ENCODE measurements around the gene JTB. TPM values are rescaled to one million over a fixed set of nuclear protein-coding genes. Genes with fewer than 3 reads are reported as not detected.

JTB gene
- total and polyA plus RNA-seq, 9 donors = 77.5 to 207 (median 88.6) TPM

DNA sequence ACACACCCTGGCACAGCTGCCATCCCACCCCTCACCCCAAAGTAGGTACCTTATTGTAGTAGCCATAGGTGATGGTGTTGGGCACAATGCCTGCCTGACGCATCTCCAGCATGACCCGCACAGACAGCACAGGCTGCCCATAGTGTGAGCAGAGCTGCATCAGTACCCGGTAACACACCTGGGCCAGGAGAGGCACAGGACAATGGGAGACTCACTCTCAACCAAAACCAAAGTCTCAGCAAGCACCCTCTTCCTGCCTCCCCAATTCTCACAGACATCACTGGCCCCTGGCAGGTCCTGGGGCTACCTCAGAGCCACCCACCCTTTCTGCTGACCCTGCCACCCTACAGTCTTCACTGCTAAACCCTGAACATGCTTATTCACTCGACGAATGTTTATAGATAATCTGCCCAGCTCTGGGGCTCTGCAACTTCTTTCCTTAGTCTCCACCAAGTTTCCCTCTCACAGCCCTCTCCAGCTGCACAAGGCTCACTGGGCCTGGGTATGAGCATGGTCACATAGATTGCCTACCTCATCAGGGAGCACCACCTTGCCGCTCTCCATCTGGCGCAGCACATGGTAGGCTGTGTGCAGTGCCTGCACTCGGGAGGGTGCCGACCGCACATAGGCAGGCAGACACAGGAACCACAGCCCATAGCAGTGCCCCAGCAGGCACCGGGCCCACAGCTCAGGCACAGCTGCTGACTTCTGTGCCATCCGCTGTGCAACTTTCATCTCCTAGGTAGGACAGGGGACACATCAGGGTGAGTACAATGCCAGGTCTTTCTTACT is 41.3 kb downstream of the JTB start:
- TF ChIP-seq, protein P1, sequence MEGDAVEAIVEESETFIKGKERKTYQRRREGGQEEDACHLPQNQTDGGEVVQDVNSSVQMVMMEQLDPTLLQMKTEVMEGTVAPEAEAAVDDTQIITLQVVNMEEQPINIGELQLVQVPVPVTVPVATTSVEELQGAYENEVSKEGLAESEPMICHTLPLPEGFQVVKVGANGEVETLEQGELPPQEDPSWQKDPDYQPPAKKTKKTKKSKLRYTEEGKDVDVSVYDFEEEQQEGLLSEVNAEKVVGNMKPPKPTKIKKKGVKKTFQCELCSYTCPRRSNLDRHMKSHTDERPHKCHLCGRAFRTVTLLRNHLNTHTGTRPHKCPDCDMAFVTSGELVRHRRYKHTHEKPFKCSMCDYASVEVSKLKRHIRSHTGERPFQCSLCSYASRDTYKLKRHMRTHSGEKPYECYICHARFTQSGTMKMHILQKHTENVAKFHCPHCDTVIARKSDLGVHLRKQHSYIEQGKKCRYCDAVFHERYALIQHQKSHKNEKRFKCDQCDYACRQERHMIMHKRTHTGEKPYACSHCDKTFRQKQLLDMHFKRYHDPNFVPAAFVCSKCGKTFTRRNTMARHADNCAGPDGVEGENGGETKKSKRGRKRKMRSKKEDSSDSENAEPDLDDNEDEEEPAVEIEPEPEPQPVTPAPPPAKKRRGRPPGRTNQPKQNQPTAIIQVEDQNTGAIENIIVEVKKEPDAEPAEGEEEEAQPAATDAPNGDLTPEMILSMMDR (IDR thresholded peaks at IDR 0.05) = no peak
- peak in 1 of 5 donors; percentile 30 for DNase-seq
- no peaks in the 10 kb centered on the region for H3K4me1 ChIP-seq (ENCODE audit: insufficient read depth)
- H3K36me3 ChIP-seq = no peaks in the 10 kb centered on the region
- no peak overlapping the region for H3K4me3 ChIP-seq
- H3K27ac ChIP-seq = no peak overlapping the region
- no peaks in the 10 kb centered on the region for H3K27me3 ChIP-seq
- intact Hi-C loops (cut with DNase I) = no loop called here
- H3K9me3 ChIP-seq = no peaks in the 10 kb centered on the region
- 92 to 93% (median 93%) methylated on average over 12 of the region's 12 CpGs for WGBS, 3 donors

DNA sequence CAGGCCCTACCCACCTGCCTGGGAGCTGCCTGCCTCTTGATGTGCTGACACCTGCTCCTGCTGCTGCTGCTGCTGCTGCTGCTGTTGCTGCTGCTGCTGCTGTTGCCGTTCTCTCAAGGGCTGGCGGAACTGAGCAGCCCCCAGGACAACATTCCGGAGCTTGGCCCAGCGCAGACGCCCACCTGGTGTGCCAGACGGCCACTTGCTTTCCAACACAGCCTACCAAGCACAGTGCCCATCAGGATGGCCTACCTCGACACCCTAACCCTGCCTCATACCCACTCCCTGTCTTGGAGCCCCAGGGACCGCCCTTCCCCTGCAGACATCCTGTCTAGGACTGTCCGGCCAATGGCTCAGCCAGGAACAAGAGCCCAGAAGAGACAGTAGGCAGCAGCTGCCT is 42.7 kb downstream of the JTB start:
- Histone ChIP-seq H3K4me1 (ENCODE audit: insufficient read depth) (no peaks in the 10 kb centered on the region), H3K4me3 (no peak overlapping the region), H3K36me3 (no peaks in the 10 kb centered on the region), H3K27me3 (no peaks in the 10 kb centered on the region), H3K27ac (no peak overlapping the region), H3K9me3 (no peaks in the 10 kb centered on the region)
- TF ChIP-seq, protein P1 (IDR thresholded peaks at IDR 0.05) = no peak
- TF ChIP-seq EP300 (IDR thresholded peaks at IDR 0.05) (no peak), POLR2A (IDR thresholded peaks at IDR 0.05) (no peak)
- DNase-seq = peak in 1 of 5 donors; percentile 18
- intact Hi-C loops (cut with DNase I) = no loop called here
- WGBS, 3 donors = 91 to 97% (median 93%) methylated on average over 9 of the region's 9 CpGs

DNA sequence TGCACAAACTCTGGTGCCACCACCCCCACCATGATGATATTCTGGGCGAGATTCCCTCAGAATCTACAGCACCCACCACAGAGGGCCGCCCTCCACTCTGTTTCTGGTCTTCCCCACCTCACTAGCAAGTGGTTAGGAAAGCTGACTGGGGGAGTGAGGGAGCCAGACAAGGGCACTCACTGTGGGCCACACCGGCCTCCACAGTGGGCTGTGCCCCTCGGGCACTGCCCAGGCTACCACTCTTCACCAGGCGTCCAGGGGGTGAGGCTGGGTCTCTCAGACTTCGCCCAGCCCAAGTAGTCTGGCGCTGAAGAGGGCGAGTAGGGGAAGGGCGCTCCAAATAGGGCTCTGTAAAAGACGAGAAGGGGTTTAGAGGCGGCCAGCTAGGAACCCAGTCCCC is 43.5 kb downstream of the JTB start:
- Histone ChIP-seq H3K27me3 (no peaks in the 10 kb centered on the region), H3K27ac (no peak overlapping the region), H3K4me1 (ENCODE audit: insufficient read depth) (no peaks in the 10 kb centered on the region), H3K4me3 (no peak overlapping the region), H3K36me3 (no peaks in the 10 kb centered on the region), H3K9me3 (no peaks in the 10 kb centered on the region)
- peak in 1 of 5 donors; percentile 19 for DNase-seq
- intact Hi-C loops (cut with DNase I) = no loop called here
- TF ChIP-seq, protein P1 (IDR thresholded peaks at IDR 0.05) = no peak
- TF ChIP-seq EP300 (IDR thresholded peaks at IDR 0.05) (no peak), POLR2A (IDR thresholded peaks at IDR 0.05) (no peak)
- WGBS, 3 donors = 94 to 95% (median 94%) methylated on average over 11 of the region's 11 CpGs

DNA sequence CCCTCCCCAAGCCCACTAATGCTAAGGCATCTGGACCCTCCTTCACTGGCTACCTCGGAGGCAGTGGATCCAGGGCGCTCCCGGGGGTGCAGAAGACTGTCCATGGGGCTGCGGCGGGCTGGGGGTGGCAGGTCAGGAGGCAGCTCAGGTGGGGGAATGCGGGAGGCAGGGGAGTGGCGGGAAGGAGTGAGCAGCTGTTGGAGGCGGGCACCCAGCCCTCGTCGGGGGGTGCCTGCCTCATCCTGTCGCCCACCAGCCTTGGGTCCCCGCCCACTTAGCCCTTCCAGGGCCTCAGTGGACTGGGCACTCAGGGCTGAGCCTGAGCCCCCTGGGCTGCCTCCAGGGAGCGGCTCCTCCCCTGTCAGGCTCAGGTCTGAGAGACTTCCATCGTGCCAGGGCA is 44.0 kb downstream of the JTB start:
- no peak for TF ChIP-seq EP300 (IDR thresholded peaks at IDR 0.05)
- TF ChIP-seq, protein P1 (IDR thresholded peaks at IDR 0.05) = no peak
- no peak for TF ChIP-seq POLR2A (IDR thresholded peaks at IDR 0.05)
- no peak overlapping the region for H3K27ac ChIP-seq
- peak in 1 of 5 donors; percentile 29 for DNase-seq
- 84 to 90% (median 88%) methylated on average over 13 to 14 of the region's 14 CpGs for WGBS, 3 donors
- H3K9me3 ChIP-seq = no peaks in the 10 kb centered on the region
- no peaks in the 10 kb centered on the region for H3K27me3 ChIP-seq
- H3K36me3 ChIP-seq = no peaks in the 10 kb centered on the region
- intact Hi-C loops (cut with DNase I) = no loop called here
- H3K4me3 ChIP-seq = no peak overlapping the region
- H3K4me1 ChIP-seq (ENCODE audit: insufficient read depth) = no peaks in the 10 kb centered on the region

Data from ovary (tissue), 9 donors.